ENCODE results near the gene PRKG1.

DNA sequence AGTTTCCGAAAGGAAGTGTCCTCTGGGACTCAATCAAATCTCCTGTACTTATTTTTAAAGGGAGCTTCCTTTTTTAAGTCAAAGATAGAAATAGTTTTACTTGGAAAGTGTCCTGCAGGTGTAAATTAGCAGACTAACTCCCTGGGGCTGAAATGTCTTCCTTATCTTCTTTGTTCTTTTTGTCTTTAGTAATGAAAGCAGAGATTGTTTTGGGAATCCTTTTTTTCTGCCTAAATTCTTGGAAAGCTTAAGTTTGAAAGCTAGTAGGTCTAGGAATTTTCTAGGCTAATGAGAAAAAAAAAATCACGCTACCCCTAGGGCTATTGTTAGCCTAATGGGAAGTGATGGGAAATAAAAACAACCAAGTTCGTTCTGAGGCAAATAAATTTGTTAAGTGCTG lies 764.2 kb downstream of the PRKG1 start:
- TF ChIP-seq CTCF (conservative IDR thresholded peaks at IDR 0.05 in 1 of 2, IDR thresholded peaks at IDR 0.05 in 1 of 2; ENCODE audit: extremely low read depth in 1 of 2, insufficient read depth in 1 of 2, low read depth in 1 of 2, low read length in 2 of 2), result no peak
- no peak for TF ChIP-seq EZH2 (IDR thresholded peaks at IDR 0.05; ENCODE audit: borderline replicate concordance, low read length)
